ENCODE results near the gene DRC1.
"Not testable (repeated sequence)": the region's sequence is repeated elsewhere in the genome, so short reads cannot be mapped to it uniquely, and the experiment has no call there.

The DRC1 gene

GRCh38 chr2:26359886-26360473, 41.7 kb upstream of the DRC1 start:
- Histone ChIP-seq H3K27me3 (replicated peaks) (no peaks in the 10 kb centered on the region), H3K4me3 (ENCODE audit: low read depth, low read length) (no peak overlapping the region), H3K27ac (no peak overlapping the region), H3K36me3 (replicated peaks) (no peaks in the 10 kb centered on the region)
- in situ Hi-C loops (cut with HindIII; ENCODE audit: low pct_ligation_motif_present, low sequenced_read_pairs) = no loop called here
- DNase-seq = no peak
- TF ChIP-seq, protein P1, sequence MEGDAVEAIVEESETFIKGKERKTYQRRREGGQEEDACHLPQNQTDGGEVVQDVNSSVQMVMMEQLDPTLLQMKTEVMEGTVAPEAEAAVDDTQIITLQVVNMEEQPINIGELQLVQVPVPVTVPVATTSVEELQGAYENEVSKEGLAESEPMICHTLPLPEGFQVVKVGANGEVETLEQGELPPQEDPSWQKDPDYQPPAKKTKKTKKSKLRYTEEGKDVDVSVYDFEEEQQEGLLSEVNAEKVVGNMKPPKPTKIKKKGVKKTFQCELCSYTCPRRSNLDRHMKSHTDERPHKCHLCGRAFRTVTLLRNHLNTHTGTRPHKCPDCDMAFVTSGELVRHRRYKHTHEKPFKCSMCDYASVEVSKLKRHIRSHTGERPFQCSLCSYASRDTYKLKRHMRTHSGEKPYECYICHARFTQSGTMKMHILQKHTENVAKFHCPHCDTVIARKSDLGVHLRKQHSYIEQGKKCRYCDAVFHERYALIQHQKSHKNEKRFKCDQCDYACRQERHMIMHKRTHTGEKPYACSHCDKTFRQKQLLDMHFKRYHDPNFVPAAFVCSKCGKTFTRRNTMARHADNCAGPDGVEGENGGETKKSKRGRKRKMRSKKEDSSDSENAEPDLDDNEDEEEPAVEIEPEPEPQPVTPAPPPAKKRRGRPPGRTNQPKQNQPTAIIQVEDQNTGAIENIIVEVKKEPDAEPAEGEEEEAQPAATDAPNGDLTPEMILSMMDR (IDR thresholded peaks at IDR 0.05; ENCODE audit: low read depth, low read length, missing control alignments) = no peak

GRCh38 chr2:26363323-26363722, 38.4 kb upstream of the DRC1 start:
- H3K27me3 ChIP-seq (replicated peaks) = no peaks in the 10 kb centered on the region
- DNase-seq = peak; percentile 36
- H3K4me3 ChIP-seq (ENCODE audit: low read depth, low read length) = no peak overlapping the region
- no peak overlapping the region for H3K27ac ChIP-seq
- TF ChIP-seq, protein P1 (IDR thresholded peaks at IDR 0.05; ENCODE audit: low read depth, low read length, missing control alignments) = no peak
- in situ Hi-C loops (cut with HindIII; ENCODE audit: low pct_ligation_motif_present, low sequenced_read_pairs) = no loop called here
- peaks cover 8% of the 10 kb centered on the region for H3K36me3 ChIP-seq (replicated peaks)

DNA sequence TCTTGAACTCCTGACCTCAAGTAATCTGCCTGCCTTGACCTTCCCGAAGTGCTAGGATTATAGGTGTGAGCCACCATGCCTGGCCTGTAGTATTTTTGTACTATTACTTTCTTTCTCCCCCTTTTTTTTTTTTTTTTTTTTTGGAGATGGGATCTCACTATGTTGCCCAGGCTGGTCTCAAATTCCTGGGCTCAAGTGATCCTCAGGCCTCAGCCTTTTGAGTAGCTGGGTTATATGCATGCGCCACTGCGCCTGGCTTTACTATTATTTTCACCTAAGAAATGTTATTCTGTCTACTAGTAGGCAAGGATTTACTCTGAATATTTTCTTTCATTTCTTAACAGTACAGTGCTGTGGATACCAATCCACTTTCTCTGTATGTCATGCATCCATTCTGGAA, 37.8 kb upstream of the DRC1 start:
- Histone ChIP-seq H3K27me3 (replicated peaks) (no peaks in the 10 kb centered on the region), H3K4me3 (ENCODE audit: low read depth, low read length) (no peak overlapping the region), H3K36me3 (replicated peaks) (peaks cover 8% of the 10 kb centered on the region), H3K27ac (no peak overlapping the region)
- DNase-seq = no peak
- in situ Hi-C loops (cut with HindIII; ENCODE audit: low pct_ligation_motif_present, low sequenced_read_pairs) = no loop called here
- TF ChIP-seq, protein P1 (IDR thresholded peaks at IDR 0.05; ENCODE audit: low read depth, low read length, missing control alignments) = no peak

- Histone ChIP-seq H3K27ac (no peak overlapping the region), H3K4me3 (ENCODE audit: low read depth, low read length) (no peak overlapping the region), H3K36me3 (replicated peaks) (peaks cover 11% of the 10 kb centered on the region), H3K27me3 (replicated peaks) (no peaks in the 10 kb centered on the region)
- DNase-seq = no peak
- in situ Hi-C loops (cut with HindIII; ENCODE audit: low pct_ligation_motif_present, low sequenced_read_pairs) = no loop called here
- TF ChIP-seq, protein P1 (IDR thresholded peaks at IDR 0.05; ENCODE audit: low read depth, low read length, missing control alignments) = no peak
Observed at GRCh38 chr2:26364669-26365068, 37.1 kb upstream of the DRC1 start.

- H3K36me3 ChIP-seq (replicated peaks) = peaks cover 11% of the 10 kb centered on the region
- H3K27ac ChIP-seq = no peak overlapping the region
- DNase-seq = no peak
- TF ChIP-seq, protein P1 (IDR thresholded peaks at IDR 0.05; ENCODE audit: low read depth, low read length, missing control alignments) = no peak
- H3K27me3 ChIP-seq (replicated peaks) = no peaks in the 10 kb centered on the region
- no peak overlapping the region for H3K4me3 ChIP-seq (ENCODE audit: low read depth, low read length)
- in situ Hi-C loops (cut with HindIII; ENCODE audit: low pct_ligation_motif_present, low sequenced_read_pairs) = no loop called here
Observed at GRCh38 chr2:26366957-26367356, 34.8 kb upstream of the DRC1 start.

DNA sequence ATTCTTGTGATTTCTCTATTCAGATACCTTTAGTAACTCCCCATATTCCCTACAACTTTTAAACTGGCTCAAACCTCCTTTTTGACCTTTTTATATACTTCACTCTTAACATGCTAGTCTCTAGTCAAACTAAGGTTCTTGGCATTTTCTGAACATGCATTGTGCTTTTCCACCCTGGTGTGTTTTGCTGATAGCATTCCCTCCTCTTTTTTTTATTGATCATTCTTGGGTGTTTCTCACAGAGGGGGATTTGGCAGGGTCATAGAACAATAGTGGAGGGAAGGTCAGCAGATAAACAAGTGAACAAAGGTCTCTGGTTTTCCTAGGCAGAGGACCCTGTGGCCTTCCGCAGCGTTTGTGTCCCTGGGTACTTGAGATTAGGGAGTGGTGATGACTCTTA, 32.1 kb upstream of the DRC1 start:
- in situ Hi-C loops (cut with HindIII; ENCODE audit: low pct_ligation_motif_present, low sequenced_read_pairs); DNase-seq; H3K27ac ChIP-seq; H3K27me3 ChIP-seq (replicated peaks); H3K4me3 ChIP-seq (ENCODE audit: low read depth, low read length): not testable (repeated sequence)
- H3K36me3 ChIP-seq (replicated peaks) = peaks cover 14% of the 10 kb centered on the region

GRCh38 chr2:26370909-26371308, 30.8 kb upstream of the DRC1 start:
- in situ Hi-C loops (cut with HindIII; ENCODE audit: low pct_ligation_motif_present, low sequenced_read_pairs); DNase-seq; H3K4me3 ChIP-seq (ENCODE audit: low read depth, low read length); H3K27me3 ChIP-seq (replicated peaks); H3K27ac ChIP-seq: not testable (repeated sequence)
- peaks cover 19% of the 10 kb centered on the region for H3K36me3 ChIP-seq (replicated peaks)
